ENCODE results near the gene TMEM72.

Gene TMEM72

DNA sequence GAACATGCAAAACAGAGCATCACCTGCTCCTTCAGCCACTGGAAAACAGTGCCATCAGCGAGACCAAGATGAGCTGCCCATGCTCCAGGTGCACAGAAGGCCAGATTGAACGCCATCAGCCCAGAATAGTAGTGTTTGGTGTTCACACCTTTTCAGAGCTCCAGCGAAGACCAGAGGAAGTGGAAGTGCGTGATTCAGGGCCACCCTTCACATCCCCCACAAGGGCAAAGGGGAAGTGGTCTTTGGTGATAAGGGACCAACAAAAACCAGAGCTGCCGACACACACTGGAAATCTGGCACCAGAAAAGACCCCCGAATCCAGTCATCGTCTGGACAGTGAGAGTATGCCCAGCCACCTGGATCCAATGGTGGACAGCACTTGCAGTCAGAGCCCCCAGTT lies 29.5 kb upstream of the TMEM72 start:
- TF ChIP-seq, protein P1, sequence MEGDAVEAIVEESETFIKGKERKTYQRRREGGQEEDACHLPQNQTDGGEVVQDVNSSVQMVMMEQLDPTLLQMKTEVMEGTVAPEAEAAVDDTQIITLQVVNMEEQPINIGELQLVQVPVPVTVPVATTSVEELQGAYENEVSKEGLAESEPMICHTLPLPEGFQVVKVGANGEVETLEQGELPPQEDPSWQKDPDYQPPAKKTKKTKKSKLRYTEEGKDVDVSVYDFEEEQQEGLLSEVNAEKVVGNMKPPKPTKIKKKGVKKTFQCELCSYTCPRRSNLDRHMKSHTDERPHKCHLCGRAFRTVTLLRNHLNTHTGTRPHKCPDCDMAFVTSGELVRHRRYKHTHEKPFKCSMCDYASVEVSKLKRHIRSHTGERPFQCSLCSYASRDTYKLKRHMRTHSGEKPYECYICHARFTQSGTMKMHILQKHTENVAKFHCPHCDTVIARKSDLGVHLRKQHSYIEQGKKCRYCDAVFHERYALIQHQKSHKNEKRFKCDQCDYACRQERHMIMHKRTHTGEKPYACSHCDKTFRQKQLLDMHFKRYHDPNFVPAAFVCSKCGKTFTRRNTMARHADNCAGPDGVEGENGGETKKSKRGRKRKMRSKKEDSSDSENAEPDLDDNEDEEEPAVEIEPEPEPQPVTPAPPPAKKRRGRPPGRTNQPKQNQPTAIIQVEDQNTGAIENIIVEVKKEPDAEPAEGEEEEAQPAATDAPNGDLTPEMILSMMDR (IDR thresholded peaks at IDR 0.05; ENCODE audit: poor library complexity, severe bottlenecking), result no peak
- ATAC-seq (ENCODE audit: low read depth) (no peak), DNase-seq (ENCODE audit: low spot score) (no peak)
- Histone ChIP-seq H3K4me1 (ENCODE audit: insufficient read depth, poor library complexity, severe bottlenecking) (no peaks in the 10 kb centered on the region), H3K27ac (ENCODE audit: poor library complexity, severe bottlenecking) (no peak overlapping the region), H3K4me3 (ENCODE audit: severe bottlenecking) (no peak overlapping the region), H3K9me3 (ENCODE audit: severe bottlenecking) (no peaks in the 10 kb centered on the region), H3K36me3 (ENCODE audit: low read depth) (no peaks in the 10 kb centered on the region), H3K27me3 (ENCODE audit: insufficient read depth, poor library complexity, severe bottlenecking) (no peaks in the 10 kb centered on the region)

DNA sequence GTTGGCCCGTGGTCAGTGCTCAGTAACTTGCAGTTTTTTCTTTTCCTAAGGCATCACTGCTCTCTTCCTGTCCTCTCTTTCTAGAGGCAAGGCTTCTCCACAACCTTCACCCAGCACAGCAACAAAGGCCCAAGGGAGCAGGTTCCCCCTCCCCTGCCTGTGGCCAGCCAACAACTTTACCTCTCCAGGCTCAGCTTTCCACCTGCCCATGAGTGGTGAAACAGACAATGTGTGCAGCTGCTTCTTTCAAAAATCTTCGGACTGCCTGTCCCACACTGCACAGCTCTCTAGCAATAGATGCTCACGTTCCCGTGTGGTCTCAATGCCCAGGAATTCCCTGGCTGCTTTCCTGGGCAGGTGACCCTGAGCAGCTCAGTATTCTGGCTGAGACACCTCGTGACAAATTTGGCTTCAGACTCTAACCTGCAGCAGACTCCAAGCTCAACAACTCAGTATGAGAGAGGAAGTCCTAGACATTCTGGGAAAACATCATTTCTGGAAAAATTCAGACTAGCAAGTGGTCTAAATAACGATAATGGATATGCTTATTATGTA lies 28.9 kb upstream of the TMEM72 start:
- Histone ChIP-seq H3K27me3 (ENCODE audit: insufficient read depth, poor library complexity, severe bottlenecking) (no peaks in the 10 kb centered on the region), H3K9me3 (ENCODE audit: severe bottlenecking) (no peaks in the 10 kb centered on the region), H3K4me3 (ENCODE audit: severe bottlenecking) (no peak overlapping the region), H3K4me1 (ENCODE audit: insufficient read depth, poor library complexity, severe bottlenecking) (no peaks in the 10 kb centered on the region), H3K36me3 (ENCODE audit: low read depth) (no peaks in the 10 kb centered on the region), H3K27ac (ENCODE audit: poor library complexity, severe bottlenecking) (no peak overlapping the region)
- no peak for ATAC-seq (ENCODE audit: low read depth)
- TF ChIP-seq, protein P1 (IDR thresholded peaks at IDR 0.05; ENCODE audit: poor library complexity, severe bottlenecking), result no peak
- DNase-seq (ENCODE audit: low spot score), result no peak

DNA sequence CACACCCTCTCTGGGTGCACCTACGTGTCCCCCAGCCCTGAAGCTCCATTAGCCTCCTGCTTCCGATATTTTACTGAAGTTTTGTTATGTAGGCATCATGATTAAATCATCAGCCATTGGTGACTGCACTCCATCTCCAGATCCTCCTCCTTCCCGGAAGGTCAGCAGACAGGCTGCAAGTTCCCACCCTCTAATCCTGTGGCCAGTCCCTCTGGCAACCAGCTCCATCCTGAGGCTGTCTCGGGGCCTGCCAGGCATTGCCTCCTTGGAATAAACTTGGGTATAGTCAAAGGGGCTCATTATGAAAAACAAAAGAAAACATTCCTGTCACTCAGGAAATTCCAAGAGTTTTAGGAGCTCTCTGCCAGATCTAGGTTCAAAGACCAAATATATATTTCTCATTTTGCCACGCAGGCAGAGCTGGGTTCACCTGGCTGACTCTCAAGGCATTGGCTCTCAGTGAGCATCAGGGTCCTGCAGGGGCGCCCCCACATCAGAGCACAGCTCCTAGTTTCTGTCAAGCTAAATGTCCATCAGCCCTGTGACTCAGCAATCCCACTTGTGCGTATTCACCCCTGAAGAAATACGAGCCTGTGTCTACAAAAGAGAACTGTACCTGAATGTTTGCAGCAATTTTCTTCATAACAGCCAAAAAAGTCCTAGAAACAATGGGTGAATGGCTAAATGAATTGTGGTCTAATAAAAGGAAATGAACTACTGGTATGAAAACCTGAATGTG lies 27.4 kb upstream of the TMEM72 start:
- no peak overlapping the region for H3K27ac ChIP-seq (ENCODE audit: poor library complexity, severe bottlenecking)
- ATAC-seq (ENCODE audit: low read depth) (no peak), DNase-seq (ENCODE audit: low spot score) (no peak)
- no peaks in the 10 kb centered on the region for H3K27me3 ChIP-seq (ENCODE audit: insufficient read depth, poor library complexity, severe bottlenecking)
- H3K4me3 ChIP-seq (ENCODE audit: severe bottlenecking), result no peak overlapping the region
- H3K4me1 ChIP-seq (ENCODE audit: insufficient read depth, poor library complexity, severe bottlenecking), result no peaks in the 10 kb centered on the region
- TF ChIP-seq, protein P1 (IDR thresholded peaks at IDR 0.05; ENCODE audit: poor library complexity, severe bottlenecking), result no peak
- H3K36me3 ChIP-seq (ENCODE audit: low read depth), result no peaks in the 10 kb centered on the region
- no peaks in the 10 kb centered on the region for H3K9me3 ChIP-seq (ENCODE audit: severe bottlenecking)

DNA sequence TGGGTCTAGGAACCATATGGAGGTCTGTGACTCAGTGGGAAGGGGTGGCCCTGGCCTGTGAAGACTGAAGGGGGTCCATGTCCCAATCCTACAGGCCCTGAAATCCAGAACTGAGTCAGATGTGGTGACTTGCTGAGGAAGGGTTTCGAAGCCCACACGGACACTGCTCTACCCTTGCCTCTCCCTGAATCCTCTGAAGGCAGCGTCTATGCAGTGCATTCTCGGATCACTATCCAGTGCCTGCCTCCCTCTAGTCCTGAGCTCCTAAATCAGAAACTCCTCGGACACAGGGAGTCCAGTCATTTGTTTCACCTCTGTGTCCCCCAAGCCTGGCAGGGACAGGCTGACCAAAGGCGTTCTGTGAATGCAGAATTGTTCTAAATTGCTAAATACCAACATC lies 25.4 kb upstream of the TMEM72 start:
- Histone ChIP-seq H3K4me3 (ENCODE audit: severe bottlenecking) (no peak overlapping the region), H3K27me3 (ENCODE audit: insufficient read depth, poor library complexity, severe bottlenecking) (no peaks in the 10 kb centered on the region), H3K9me3 (ENCODE audit: severe bottlenecking) (no peaks in the 10 kb centered on the region), H3K27ac (ENCODE audit: poor library complexity, severe bottlenecking) (no peak overlapping the region), H3K36me3 (ENCODE audit: low read depth) (no peaks in the 10 kb centered on the region), H3K4me1 (ENCODE audit: insufficient read depth, poor library complexity, severe bottlenecking) (no peaks in the 10 kb centered on the region)
- ATAC-seq (ENCODE audit: low read depth) (no peak), DNase-seq (ENCODE audit: low spot score) (no peak)
- TF ChIP-seq, protein P1 (IDR thresholded peaks at IDR 0.05; ENCODE audit: poor library complexity, severe bottlenecking), result no peak

DNA sequence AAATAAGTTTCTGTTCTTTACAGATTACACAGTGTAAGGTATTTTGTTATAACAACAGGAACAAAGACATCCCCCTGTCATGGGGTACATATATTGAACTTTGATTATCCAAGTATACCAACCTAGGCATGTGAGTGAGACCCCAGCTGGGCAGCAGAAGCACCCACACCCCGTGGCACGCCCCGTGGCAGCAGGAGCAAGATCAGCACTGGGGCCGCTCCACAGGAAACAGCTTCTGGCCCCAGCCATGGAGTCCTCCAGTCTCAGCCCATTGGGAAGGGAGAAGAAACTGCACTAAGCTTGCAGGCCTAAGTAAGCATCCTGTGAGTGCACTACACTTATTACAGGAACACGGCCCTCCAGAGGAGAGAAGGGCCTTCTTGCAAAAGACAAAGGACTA lies 24.2 kb upstream of the TMEM72 start:
- no peak overlapping the region for H3K4me3 ChIP-seq (ENCODE audit: severe bottlenecking)
- ATAC-seq (ENCODE audit: low read depth) (no peak), DNase-seq (ENCODE audit: low spot score) (no peak)
- TF ChIP-seq, protein P1 (IDR thresholded peaks at IDR 0.05; ENCODE audit: poor library complexity, severe bottlenecking), result no peak
- no peaks in the 10 kb centered on the region for H3K9me3 ChIP-seq (ENCODE audit: severe bottlenecking)
- H3K4me1 ChIP-seq (ENCODE audit: insufficient read depth, poor library complexity, severe bottlenecking), result no peaks in the 10 kb centered on the region
- no peak overlapping the region for H3K27ac ChIP-seq (ENCODE audit: poor library complexity, severe bottlenecking)
- H3K27me3 ChIP-seq (ENCODE audit: insufficient read depth, poor library complexity, severe bottlenecking), result no peaks in the 10 kb centered on the region
- H3K36me3 ChIP-seq (ENCODE audit: low read depth), result no peaks in the 10 kb centered on the region
